Measurements from ENCODE around the gene TTC7B. TPM values are rescaled to one million over a fixed set of nuclear protein-coding genes. Genes with fewer than 3 reads are reported as not detected.

TTC7B gene
- total RNA-seq, 1 donor from 2014 or later: 55.5 TPM

DNA sequence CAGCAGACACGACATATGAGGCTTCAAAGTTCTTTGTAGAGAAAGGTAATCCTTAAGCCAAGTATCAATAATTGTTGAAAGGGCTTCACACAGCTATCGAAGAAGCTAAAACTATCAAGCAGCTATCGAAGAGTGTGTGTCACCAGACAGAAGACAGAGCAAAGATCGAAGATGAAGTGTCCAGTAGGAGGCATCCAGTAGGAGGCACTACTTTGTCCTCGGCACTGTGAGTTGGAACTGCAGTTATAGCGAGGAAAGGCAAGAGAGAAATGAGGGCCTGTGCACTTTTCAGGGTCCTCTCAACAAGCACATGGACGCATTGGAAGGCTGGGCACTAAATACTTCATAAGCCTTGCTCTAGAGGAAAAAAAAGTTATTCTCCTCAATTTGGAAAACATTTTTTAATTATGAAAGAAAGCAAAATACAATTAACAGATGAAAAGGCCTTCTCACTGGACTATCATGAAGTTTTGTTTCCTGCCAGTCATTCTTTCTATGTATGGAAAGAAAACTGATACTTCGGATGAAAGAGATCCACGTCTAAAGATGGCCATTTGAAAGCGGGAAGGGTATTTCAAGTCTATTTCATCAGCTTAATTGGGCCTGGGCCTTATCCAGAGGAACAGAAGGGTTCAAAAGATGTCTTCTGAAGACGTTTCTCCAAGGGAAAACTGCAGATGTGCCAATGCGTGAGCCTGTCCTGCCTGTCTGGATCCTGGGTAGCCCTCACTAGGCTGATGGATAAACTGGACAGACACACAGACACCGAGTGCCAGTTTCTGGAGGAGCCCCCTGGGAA is 244.9 kb downstream of the TTC7B start:
- no peak overlapping the region for H3K4me3 ChIP-seq
- H3K27me3 ChIP-seq (ENCODE audit: low read depth): no peaks in the 10 kb centered on the region
- no peak overlapping the region for H3K27ac ChIP-seq (replicated peaks)
- H3K9me3 ChIP-seq (replicated peaks): no peaks in the 10 kb centered on the region
- no peak for DNase-seq
- TF ChIP-seq, protein P1, sequence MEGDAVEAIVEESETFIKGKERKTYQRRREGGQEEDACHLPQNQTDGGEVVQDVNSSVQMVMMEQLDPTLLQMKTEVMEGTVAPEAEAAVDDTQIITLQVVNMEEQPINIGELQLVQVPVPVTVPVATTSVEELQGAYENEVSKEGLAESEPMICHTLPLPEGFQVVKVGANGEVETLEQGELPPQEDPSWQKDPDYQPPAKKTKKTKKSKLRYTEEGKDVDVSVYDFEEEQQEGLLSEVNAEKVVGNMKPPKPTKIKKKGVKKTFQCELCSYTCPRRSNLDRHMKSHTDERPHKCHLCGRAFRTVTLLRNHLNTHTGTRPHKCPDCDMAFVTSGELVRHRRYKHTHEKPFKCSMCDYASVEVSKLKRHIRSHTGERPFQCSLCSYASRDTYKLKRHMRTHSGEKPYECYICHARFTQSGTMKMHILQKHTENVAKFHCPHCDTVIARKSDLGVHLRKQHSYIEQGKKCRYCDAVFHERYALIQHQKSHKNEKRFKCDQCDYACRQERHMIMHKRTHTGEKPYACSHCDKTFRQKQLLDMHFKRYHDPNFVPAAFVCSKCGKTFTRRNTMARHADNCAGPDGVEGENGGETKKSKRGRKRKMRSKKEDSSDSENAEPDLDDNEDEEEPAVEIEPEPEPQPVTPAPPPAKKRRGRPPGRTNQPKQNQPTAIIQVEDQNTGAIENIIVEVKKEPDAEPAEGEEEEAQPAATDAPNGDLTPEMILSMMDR (IDR thresholded peaks at IDR 0.05; ENCODE audit: borderline replicate concordance): no peak
- peaks cover 44% of the 10 kb centered on the region for H3K4me1 ChIP-seq
- intact Hi-C loops (cut with micrococcal nuclease): no loop called here
- H3K36me3 ChIP-seq: peaks cover 9% of the 10 kb centered on the region

DNA sequence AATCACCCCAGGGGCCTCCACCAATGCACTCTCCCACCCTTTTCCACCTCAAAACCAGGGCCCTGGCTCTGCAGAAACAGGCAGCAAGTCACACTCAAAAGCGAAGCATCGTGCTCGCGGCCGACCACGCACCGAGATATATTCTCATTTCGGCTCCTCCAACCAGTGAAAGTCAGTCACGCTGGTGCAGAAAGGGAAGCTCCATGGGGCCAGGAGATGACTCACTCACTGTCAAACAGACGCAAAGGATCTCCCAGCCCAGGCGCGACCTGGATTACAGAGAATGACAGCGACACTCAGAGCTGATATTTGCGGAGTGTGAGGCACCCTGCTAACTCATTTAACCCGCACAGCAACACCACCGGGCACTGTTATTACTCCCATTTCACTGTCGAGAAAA is 245.8 kb downstream of the TTC7B start:
- Histone ChIP-seq H3K9me3 (replicated peaks) (no peaks in the 10 kb centered on the region), H3K36me3 (peaks cover 9% of the 10 kb centered on the region), H3K27ac (replicated peaks) (no peak overlapping the region), H3K27me3 (ENCODE audit: low read depth) (no peaks in the 10 kb centered on the region), H3K4me1 (peaks cover 35% of the 10 kb centered on the region), H3K4me3 (no peak overlapping the region)
- no peak for DNase-seq
- intact Hi-C loops (cut with micrococcal nuclease): no loop called here
- TF ChIP-seq, protein P1 (IDR thresholded peaks at IDR 0.05; ENCODE audit: borderline replicate concordance): no peak

DNA sequence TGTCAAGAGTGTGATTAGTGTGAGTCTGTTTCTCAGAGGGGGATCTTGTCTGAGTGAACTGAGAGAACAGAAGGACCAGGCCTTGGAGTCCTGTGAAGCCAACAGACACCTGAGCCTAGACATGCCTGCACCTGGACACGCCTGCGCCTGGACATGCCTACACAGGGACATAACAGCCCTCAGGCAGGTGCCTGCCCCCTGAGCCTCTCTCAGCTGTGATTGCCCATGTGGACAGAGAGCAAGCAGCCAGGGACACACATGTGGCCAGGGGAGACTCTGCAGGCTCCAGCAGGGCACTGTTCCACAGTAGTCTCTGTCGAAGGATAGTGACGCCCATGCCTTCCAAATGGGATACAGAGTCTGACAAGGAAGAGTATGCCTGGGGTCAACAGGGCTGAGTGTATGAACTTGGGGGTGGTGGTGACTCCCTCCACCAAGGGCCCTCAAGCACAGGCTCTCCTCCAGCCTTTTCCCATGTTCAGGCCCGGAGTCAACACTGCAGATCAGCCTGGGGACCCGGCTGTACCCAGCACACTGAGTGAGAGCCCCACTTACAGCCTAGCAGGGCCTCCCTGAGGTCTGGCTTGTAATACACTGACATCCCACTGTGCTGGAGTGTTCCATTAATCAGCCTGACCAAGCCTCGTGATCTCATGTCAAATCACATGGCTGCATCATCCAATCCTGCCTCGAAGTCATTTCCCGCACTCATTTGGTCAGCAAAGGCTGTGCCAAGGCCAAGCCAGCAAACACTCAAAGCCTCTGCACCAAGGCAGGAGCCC is 246.4 kb downstream of the TTC7B start:
- DNase-seq: no peak
- TF ChIP-seq, protein P1 (IDR thresholded peaks at IDR 0.05; ENCODE audit: borderline replicate concordance): no peak
- Histone ChIP-seq H3K9me3 (replicated peaks) (no peaks in the 10 kb centered on the region), H3K27ac (replicated peaks) (no peak overlapping the region), H3K4me3 (no peak overlapping the region), H3K4me1 (peaks cover 29% of the 10 kb centered on the region), H3K36me3 (peaks cover 9% of the 10 kb centered on the region), H3K27me3 (ENCODE audit: low read depth) (no peaks in the 10 kb centered on the region)
- intact Hi-C loops (cut with micrococcal nuclease): no loop called here

DNA sequence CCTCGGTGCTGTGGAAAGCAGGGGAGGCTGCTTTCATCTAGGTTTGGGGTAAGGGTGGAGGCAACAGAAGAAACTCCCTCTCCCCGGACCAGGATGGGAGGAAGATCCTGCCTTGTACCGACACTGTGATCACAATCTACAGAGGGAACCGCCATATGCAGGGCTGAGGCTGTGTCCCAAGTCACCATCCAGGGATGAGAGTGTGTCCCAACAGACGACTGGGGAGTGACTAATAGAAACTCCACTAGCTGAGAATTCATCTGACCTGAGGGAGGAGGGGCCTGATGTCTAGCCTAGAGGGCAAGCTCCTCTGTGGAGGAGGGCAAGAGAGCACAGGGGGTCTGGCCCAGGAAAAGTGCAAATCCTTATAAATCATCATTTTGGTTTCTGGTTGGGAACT is 247.0 kb downstream of the TTC7B start:
- intact Hi-C loops (cut with micrococcal nuclease): no loop called here
- no peaks in the 10 kb centered on the region for H3K9me3 ChIP-seq (replicated peaks)
- H3K4me1 ChIP-seq: peaks cover 23% of the 10 kb centered on the region
- no peak for DNase-seq
- peaks cover 9% of the 10 kb centered on the region for H3K36me3 ChIP-seq
- no peak overlapping the region for H3K4me3 ChIP-seq
- no peak overlapping the region for H3K27ac ChIP-seq (replicated peaks)
- TF ChIP-seq, protein P1 (IDR thresholded peaks at IDR 0.05; ENCODE audit: borderline replicate concordance): no peak
- H3K27me3 ChIP-seq (ENCODE audit: low read depth): no peaks in the 10 kb centered on the region

DNA sequence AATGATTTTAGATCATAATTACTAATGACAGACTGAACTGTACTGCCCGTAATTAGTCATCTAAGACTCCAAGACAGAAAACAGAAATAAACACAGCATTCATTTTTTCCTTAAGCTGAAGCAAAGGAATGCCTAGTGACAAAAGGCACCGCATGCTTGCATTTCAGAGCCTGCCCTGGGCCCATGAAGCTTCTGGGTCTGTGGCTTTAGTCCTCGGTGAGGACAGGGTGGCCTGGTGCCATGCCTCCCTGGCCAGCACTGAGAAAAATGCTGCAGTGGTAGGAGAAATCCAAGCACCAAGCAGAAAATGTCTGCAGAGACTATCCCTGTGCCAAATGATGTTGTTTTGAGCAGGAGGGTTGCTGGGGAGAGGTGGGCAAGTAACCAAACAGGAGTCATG is 247.8 kb downstream of the TTC7B start:
- DNase-seq: no peak
- no peaks in the 10 kb centered on the region for H3K27me3 ChIP-seq (ENCODE audit: low read depth)
- peaks cover 12% of the 10 kb centered on the region for H3K36me3 ChIP-seq
- no peak overlapping the region for H3K27ac ChIP-seq (replicated peaks)
- TF ChIP-seq, protein P1 (IDR thresholded peaks at IDR 0.05; ENCODE audit: borderline replicate concordance): no peak
- no peaks in the 10 kb centered on the region for H3K9me3 ChIP-seq (replicated peaks)
- H3K4me3 ChIP-seq: no peak overlapping the region
- intact Hi-C loops (cut with micrococcal nuclease): no loop called here
- H3K4me1 ChIP-seq: peaks cover 17% of the 10 kb centered on the region

All from left ventricle myocardium inferior (tissue), 1 donor.